ENCODE results near the gene TRMT13. TPM values are rescaled to one million over a fixed set of nuclear protein-coding genes. Genes with fewer than 3 reads are reported as not detected.

TRMT13 gene
- total and polyA plus RNA-seq, 11 donors, result 2.0 to 8.1 (median 6.2) TPM

GRCh38 chr1:100178091-100178490, 45.1 kb downstream of the TRMT13 start, which contains the start of gene LRRC39:
TSS of gene LRRC39 (minus strand) at chr1:100178256. CDS start at chr1:100168516, 9,740 bp downstream.
- intact Hi-C loops (cut with DNase I), result no loop called here

DNA sequence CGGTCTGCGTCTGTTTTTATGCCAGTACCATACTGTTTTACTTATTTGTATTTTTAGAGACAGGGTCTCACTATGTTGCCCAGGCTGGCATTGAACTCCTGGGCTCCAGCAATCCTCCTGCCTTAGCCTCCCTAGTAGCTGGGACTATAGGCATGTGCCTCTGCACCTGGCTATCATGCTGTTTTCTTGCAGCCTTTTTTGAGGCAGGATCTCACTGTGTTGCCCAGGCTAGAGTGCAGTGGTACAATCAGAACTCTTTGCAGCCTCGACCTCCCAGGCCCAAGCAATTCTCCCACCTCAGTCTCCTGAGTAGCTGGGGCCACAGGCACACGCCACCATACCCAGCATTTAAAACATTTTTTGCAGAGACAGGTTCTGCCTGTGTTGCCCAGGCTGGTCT, 50.4 kb downstream of the TRMT13 start:
- intact Hi-C loops (cut with DNase I), result no loop called here
- Histone ChIP-seq H3K36me3 (no peaks in the 10 kb centered on the region), H3K27ac (no peak overlapping the region), H3K27me3 (no peaks in the 10 kb centered on the region), H3K4me1 (peaks cover 0 to 6% (median under 1%) of the 10 kb centered on the region in 12 donors), H3K9me3 (peaks cover 0 to 6% (median 0%) of the 10 kb centered on the region in 12 donors), H3K4me3 (no peak overlapping the region)
- DNase-seq, result no peak
- ATAC-seq, result no peak
- TF ChIP-seq, protein P1, sequence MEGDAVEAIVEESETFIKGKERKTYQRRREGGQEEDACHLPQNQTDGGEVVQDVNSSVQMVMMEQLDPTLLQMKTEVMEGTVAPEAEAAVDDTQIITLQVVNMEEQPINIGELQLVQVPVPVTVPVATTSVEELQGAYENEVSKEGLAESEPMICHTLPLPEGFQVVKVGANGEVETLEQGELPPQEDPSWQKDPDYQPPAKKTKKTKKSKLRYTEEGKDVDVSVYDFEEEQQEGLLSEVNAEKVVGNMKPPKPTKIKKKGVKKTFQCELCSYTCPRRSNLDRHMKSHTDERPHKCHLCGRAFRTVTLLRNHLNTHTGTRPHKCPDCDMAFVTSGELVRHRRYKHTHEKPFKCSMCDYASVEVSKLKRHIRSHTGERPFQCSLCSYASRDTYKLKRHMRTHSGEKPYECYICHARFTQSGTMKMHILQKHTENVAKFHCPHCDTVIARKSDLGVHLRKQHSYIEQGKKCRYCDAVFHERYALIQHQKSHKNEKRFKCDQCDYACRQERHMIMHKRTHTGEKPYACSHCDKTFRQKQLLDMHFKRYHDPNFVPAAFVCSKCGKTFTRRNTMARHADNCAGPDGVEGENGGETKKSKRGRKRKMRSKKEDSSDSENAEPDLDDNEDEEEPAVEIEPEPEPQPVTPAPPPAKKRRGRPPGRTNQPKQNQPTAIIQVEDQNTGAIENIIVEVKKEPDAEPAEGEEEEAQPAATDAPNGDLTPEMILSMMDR (IDR thresholded peaks at IDR 0.05), result no peak
- no peak for TF ChIP-seq POLR2A (IDR thresholded peaks at IDR 0.05)
- 95 to 99% (median 97%) methylated on average over 4 of the region's 4 CpGs for WGBS, 4 donors

More at GRCh38 chr1:100178091-100178490, 45.1 kb downstream of the TRMT13 start, which contains the start of gene LRRC39:
- Histone ChIP-seq H3K4me1 (peaks cover 0 to 3% (median 0%) of the 10 kb centered on the region in 12 donors), H3K36me3 (no peaks in the 10 kb centered on the region), H3K27ac (peak within 1 kb of the TSS; percentile 19 to 81 (median 72)), H3K9me3 (no peaks in the 10 kb centered on the region), H3K4me3 (peak within 1 kb of the TSS; percentile 4 to 59 (median 50)), H3K27me3 (no peaks in the 10 kb centered on the region)
- no peak for TF ChIP-seq POLR2A (IDR thresholded peaks at IDR 0.05)
- TF ChIP-seq, protein P1 (IDR thresholded peaks at IDR 0.05), result no peak
- DNase-seq (no peak), ATAC-seq (peak; percentile 80 to 85 (median 82))
- 28 to 31% (median 29%) methylated on average over 5 of the region's 5 CpGs for WGBS, 4 donors

DNA sequence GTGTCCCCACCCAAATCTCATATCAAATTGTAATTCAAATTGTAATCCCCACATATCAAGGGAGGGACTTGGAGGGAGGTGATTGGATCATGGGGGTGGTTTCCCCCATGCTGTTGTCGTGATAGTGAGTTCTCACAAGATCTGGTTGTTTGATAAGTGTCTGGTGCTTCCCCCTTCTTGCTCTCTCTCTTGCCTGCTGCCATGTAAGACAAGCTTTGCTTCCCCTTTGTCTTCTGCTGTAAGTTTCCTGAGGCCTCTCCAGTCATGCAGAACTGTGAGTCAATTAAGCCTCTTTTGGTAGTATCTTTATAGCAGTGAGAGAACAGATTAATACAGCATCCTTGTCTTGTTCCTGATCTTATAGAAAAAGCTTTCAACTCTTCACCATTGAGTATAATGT, 51.6 kb downstream of the TRMT13 start:
- peaks cover 0 to 6% (median 0%) of the 10 kb centered on the region in 12 donors for H3K9me3 ChIP-seq
- H3K4me1 ChIP-seq, result peaks cover 0 to 13% (median 2%) of the 10 kb centered on the region in 12 donors
- no peaks in the 10 kb centered on the region for H3K36me3 ChIP-seq
- H3K27ac ChIP-seq, result no peak overlapping the region
- no peak for ATAC-seq
- TF ChIP-seq, protein P1 (IDR thresholded peaks at IDR 0.05), result no peak
- TF ChIP-seq POLR2A (IDR thresholded peaks at IDR 0.05), result no peak
- intact Hi-C loops (cut with DNase I), result no loop called here
- 48 to 67% (median 57%) methylated on average over 1 of the region's 1 CpG for WGBS, 4 donors
- no peaks in the 10 kb centered on the region for H3K27me3 ChIP-seq
- no peak overlapping the region for H3K4me3 ChIP-seq
- no peak for DNase-seq

DNA sequence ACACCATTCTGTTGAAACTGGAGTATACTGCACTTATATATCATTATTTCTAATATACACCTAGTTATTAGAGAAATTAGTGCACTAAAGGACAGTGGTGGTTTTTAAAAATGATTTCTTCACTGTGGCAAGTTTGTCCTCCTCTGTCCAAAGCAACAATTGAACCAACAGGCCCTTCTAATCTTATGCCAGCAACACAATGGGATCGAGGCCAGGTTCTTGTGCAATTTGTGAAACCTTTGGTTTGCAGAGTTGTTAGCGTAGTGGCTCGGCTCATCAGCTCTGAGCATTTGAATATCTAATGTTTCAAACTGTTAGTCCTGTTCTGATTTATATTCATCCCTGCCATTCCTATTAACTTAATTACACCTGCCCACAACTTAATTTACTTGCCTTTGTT, 54.9 kb downstream of the TRMT13 start:
- peak; percentile 77 to 87 (median 82) for ATAC-seq
- peak in 4 of 5 donors; percentile 45 to 79 (median 66) for DNase-seq
- WGBS, 4 donors, result 46 to 65% (median 54%) methylated on average over 3 of the region's 3 CpGs

More for the DNA sequence above, 54.9 kb downstream of the TRMT13 start:
- Histone ChIP-seq H3K9me3 (peaks cover 0 to 6% (median 0%) of the 10 kb centered on the region in 12 donors), H3K4me1 (peaks cover 0 to 19% (median 2%) of the 10 kb centered on the region in 12 donors), H3K4me3 (peak overlapping the region in 1 of 12 donors; percentile 1), H3K36me3 (peaks cover 0 to 5% (median 0%) of the 10 kb centered on the region in 9 donors), H3K27ac (peak overlapping the region; percentile 59 to 93 (median 80)), H3K27me3 (no peaks in the 10 kb centered on the region)
- intact Hi-C loops (cut with DNase I), result no loop called here
- TF ChIP-seq, protein P1 (IDR thresholded peaks at IDR 0.05), result no peak
- no peak for TF ChIP-seq POLR2A (IDR thresholded peaks at IDR 0.05)
